ENCODE results near the gene KY.

Gene KY, protein sequence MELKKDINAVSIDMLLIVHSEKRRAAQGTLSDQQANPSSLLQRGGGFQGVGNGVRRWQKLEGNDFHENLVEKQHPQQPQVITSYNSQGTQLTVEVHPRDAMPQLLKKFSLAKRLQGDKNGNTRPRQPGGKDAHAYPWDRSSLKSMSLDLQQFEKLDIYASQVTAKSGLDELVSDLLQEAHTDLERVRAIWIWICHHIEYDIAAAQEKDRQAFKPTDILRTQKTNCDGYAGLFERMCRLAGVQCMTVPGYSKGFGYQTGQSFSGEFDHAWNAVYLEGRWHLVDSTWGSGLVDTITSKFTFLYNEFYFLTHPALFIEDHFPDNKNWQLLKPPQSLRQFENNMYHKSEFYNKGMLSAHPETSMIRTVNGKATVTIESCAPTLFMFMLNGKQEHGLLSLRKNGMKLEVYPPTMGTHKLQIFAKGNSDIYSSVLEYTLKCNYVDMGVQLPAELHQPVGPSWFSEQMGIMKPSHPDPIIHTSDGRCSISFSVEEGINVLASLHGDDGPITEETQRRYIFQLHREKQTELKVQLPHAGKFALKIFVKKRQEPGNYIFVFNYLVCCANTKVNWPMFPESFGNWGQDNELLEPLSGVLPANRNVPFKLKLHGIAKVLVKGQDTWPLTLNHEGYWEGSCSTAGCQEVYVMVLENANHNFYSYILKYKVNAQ

DNA sequence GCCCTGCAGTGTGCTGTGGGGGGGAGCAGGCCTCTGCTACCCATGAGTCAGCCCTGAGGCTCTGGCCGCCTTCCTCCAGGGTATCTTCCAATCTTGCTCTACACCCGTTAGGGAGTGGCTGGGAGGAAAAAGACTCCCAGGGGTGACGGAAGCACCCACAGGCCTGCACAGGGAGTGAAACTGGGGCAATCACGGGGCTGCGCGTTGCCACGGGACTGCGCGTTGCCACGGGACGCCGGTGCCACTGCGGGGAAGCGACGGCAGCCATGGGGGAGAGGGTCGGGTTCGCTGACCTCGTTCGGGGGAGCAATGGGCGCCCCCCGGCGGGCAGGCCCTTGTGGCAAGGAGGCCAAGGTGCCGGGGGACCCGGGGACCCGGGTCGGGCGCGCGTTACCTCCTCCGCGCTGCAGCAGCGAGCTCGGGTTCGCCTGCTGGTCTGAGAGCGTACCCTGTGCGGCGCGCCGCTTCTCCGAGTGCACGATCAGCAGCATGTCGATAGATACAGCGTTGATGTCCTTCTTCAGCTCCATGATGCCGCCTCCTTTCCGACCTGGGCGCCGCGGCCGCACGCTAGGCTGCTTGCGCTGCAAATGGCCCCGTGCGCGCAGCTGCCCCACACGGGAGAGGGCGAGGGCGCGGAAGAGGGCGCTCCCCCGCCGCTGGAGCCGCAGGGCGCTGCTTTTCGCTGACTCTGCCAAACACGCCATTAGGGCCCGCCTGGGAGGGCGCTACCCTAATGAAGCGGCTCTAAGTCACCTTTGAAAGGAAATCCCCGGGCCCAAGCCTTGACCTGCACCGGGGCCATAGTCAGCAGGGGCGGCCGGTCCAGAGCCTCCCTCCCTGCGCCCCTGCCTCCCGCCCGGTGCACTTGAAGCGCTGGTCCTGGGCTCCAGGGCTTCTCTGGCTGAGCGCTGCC is at the start of gene KY:
TSS of gene KY (minus strand) at position 592 of the 916 bp plus-strand sequence. CDS start at position 530, 62 bp downstream.
- DNase-seq = no peak

DNA sequence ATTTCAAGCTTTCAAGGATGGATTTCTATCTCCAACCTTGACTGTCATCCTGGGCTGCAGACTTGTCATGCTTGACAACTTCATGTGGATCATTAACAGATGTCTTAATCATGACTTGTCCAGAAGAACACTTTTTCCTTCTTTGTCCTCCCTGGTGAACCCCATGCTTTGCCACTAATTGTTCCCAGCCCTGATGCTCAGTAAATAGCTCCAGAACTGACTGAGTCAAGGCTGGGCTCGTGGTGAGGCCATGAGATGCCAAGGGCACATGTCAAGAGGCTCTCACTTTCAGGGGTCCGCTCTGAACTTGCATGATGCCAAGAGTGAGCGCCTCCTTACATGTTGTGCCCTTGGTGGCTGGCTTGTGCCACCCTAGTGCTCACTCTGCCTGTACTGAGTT is 48.9 kb upstream of the KY start:
- no peak for DNase-seq

DNA sequence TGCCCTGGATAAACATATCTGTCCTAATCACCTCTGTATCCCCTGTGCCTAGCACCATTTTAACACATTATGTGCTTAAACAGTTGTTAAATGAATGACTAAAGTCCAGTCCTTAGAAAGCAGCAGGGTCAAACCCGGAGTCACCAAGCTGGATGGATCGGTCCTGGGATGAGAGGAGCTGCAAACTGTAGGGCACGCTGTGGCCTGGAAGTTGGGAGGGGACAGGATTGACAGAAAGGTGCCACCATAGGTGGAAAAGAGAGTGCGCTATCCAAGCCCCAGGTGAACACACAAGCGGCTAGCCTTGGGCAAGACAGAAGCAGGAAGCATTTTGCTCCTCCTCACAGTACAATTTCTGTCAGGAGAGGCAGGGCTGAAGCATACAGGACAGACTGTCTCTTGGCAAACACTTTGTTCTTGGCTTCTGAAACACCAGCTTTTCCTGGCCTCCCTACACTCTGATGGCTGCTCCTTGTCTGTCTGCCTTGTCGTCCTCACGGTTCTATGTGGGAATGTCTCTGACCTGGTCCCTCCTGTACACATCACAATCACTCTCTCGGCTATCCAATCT is 48.4 kb upstream of the KY start:
- no peak for DNase-seq

DNA sequence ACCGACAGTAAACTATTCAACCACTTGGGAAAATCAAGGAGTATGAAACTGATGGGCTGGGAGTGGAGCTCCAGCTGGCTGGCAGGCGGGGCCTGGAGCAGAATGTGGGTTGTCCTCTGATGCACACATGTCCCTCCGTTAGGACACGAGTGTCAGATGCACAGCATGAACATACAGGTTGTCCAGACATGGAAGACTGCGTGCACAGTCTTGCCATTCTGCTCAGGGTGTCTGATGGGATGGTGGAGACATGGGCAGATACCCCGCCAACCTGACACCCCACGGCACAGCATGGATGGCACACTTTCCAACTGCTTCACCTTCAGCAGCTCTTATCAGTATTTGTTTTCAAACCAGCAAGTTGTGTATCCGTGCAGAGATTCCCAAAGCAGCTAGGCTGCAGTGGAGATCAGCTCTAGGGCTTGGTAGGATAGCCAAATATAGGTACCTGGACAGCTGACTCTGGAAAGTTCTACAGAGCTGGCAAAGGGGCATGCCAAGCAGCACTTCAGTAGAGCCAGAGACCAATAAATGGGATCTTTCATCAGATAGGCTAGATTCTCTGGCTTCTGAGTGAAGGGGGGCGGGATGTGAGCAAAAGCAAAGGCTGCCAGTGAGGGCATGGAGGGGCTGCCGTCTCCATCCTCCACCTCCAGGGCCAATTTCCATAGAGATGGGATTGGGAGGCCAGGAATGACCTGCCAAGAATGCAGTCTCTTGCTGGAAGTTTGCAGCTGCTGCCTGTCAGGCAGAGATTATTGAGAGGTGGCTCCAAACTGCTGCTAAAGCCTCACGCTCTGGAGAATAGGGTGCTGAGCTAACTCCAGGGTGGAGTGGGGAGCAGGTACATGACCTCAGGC is 47.2 kb upstream of the KY start:
- DNase-seq = no peak

DNA sequence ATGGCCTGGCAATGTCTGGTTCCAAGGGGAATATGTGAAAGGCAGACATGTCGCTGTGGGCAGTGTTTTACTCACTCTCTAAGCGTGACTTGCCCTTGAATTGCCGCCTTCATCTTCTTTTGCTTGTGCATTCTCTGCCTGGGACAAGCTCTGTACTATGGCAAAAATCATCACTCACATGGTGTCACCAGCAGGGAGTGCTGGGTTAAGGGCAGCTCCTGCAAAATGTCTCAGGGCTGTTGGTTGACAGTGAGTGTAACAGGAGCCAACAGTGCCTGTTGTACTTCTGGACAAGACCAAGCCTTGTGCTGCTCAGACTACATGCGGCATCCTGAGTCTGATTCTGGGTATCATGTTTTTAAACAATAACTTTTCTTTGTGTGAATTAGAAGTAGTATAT is 45.3 kb upstream of the KY start:
- DNase-seq = no peak

DNA sequence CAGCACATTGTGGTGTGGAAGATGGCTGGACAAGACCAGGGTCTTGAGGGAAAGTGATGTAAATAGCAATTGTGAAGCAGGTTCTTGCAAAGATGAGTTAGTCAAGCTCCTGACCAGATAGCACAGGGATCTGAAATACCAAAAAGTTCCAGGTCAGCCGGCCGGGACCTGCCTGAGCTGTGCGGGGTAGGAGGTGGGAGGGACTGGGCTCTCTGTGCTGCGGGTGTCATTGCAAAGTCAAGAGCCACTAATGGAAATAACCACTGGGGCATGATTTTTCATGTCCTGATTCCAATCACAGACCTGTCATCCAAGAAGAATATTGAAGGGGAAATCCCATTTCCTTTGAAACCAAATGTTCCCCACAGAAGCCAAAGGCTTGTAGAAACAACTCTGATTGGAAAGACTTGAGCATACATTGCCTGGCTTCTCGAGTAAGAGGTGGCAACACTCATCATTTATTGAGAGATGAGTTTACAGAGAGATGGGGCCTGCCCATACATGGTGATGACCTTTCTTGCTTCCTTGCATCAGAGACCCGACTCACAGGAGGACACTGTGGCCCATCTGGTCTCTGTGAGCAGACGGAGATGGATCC is 44.2 kb upstream of the KY start:
- DNase-seq = no peak

DNA sequence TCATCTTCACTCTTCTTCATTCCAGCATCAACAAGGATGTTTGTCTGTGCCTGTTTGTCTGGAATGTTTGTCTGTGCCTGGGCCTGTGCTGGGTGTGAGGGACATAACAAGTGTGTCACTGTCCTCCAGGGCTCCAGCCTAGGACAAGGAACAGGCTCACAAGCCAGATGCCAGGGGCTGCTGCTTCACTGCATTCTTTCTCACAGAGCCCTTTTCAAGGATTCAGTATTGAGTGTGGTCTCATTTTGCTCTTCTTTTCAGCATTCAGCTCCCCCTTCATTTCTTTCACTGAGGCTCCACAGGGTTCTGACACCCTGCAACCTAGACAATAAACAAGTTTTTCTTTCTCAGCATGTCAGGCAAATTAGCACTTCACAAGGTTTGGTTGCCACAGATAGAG is 43.6 kb upstream of the KY start:
- no peak for DNase-seq

DNA sequence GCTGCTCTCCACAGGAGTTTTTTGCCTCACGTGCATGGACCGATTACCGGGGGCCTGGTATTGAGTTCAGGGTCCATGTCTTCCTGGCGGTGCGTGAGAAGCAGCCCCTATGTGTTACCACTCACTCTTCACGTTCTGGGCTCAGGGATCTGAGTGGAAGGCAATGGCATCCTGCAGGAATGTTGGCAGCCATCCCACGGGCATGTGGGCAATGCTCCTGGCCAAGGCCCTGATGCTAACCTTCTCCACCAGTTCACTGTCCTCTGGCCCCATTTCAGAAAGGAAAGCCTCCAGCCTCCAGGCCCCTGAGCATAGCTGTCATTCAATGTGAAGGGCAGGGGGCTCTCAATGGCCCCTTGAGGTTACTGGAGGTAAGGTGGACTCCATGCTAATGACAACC is 43.0 kb upstream of the KY start:
- DNase-seq = no peak

DNA sequence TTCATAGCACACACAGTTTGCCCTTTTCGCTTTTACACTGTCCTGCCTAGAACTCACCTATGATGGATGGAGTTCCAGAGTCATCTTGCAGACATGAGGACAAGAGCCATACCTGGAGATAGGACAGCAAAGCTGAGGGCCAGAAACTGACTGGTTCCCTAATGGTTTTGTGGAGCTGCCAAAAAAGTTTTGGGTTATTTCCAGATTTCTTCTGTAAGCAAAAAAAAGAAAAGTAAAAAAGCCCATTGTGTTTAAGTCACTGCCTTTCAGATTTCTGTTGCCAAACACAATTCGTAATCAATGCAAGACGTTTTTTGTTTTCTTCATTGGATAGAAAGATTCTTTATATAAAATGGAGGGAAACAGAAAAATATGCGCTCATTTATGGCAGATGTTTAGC is 42.4 kb upstream of the KY start:
- DNase-seq = no peak

DNA sequence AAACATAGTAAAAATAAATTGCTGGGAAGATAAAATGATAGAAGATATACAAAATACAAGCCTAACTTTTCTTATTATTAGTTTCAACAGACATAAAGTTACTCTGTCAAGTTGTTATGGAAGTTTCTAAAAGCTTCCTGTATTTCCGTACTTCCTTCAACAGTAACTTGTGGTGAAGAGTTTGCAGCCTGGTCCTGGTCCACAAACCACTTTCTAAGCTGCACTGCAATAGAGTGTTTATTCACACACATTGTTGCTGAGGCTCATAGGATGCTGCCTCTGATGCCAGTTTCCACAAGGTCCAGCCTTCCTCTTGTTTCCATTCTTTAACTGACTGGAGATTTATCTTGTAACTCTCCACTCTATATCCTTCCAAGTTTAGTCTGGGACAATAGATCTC is 39.4 kb upstream of the KY start:
- DNase-seq = no peak

DNA sequence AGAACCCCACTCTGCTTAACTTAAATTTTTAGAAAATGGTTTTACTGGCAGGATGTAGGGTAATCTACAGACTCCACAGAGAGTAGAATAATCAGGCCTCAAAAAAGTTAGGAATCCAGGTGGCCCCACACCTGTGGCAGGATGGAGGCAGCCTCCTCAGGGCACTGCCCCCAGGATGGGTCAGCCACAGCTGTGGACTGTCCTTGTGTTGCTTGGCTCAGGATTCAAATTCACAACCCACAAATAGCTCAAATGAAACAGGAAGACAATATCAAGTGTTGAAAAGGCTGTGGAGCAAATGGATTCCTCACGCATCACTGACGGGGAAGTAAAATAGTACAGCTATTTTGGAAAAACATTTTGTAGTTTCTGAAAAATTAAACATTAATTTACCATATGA is 36.8 kb upstream of the KY start:
- DNase-seq = no peak

DNA sequence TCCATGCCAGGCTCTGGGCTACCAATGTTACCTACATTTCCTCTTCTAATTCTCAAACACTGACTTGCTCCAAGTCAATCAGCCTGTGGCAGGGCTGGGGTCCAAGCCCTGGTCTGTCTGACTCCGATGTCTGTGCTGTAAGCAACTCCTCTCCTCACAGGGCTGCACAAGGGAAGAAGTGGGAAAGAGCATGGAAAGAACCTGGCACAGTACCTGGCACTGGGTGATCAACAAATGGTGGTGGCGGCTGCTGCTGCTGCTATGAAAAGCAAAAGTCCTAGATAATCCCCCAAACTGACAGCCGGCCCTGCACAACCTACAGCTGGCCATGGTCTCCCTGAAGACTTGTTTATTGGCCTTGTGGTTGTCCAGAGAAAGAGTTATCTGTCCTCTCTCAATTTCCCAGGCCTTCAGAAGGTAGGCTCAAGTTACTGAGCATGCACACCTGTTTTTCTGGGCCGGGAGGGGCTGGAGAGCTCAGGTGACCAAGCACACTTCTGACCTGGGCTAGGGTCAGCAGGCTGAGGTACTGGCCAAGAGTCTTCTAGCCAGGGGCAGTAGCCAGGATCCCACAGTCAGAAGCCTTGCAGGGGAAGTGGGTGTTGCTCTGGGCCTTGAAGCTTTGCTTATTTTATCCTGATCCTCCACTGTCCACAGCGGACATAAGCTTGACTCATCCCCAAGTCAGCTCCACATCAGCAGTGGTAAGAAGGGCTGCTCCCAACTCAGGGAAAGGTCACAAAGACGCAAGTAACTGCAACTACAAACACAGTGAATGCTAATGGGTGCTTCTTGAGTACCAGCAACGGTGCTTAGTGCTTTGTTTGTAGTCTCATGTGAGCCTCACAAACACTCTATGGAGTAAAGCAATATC is 35.3 kb upstream of the KY start:
- no peak for DNase-seq

DNA sequence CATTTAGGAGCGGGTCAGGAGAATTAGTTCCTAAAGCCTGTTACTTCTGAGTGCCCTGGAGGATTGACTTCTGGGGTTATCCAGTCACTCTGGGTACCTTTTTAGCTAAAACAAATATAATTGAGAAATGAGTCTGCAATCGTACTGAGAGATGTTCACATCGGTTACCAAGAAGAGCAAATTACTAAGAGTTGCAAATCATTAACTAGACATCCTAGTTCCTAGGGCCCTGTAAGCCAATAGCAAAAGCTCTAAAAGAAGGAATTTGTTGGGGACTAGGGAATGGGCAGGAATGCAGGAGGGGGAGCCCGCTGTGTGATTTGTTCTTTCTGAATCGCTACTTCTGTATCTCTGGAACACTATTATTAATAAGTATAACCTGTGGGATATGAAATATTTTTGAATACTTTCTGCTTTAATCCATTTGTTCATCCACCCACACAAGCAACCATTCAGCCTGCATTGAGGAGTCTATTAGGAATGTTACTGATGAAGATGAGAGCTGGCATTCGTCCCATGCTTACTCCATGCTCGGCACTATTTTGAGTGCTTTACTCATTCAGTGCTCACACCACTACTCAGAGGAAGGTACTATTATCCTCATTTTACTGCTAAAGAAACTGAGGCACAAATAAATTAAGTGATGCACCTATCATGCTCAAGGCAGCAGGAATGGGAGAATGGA is 31.5 kb upstream of the KY start:
- DNase-seq = no peak

DNA sequence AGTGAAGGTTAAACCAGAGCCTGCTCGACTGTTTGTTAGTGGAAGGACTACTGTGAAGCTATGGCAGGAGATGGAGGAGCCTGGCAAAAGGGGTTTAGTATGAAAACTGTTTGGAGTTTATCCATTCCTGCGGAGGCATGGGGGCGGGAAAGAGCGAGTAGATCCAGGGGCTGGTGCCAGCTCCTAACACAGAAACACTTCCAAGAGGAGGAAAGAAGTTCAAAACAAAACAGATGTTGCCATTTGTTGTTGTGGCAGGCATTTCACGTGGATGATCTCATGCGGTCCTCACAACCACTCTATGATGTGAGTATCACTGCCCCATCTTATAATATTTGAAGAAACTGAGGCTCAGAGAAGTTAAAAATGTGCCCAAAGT is 30.7 kb upstream of the KY start:
- DNase-seq = no peak

DNA sequence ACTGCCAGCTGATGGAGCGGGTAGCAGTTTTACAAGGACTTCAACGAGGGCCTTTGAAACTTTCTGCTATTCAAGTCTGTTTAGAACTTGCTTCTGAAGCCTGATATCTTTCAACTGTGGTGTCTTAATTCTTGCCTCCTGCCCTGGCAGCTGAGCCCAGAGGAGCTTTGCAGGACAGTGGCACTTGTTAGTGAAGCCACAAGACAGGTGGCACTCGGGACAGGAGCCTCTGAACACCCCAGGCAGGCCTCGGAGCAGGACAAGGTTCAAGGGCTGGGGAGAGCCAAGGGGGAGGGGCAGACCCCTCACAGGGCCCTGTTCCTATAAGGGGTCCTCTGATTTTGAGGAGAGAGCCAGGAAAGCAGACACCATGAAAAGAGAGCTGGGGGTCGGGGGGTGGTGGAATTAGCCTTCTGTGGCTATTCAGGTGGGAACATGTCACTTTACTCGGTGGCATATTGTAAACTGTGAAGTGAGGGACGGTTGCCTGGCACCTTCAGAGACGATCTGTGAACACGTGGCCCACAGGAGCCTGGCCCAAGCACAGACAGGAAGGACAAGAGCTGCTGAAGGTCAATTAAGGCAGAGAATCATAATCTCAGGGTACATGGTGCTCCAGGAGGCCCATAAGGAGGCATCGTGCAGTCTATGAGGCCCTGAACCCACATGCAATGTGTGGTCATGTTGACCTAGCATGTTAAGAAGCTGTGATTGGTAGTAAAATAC is 30.1 kb upstream of the KY start:
- no peak for DNase-seq

DNA sequence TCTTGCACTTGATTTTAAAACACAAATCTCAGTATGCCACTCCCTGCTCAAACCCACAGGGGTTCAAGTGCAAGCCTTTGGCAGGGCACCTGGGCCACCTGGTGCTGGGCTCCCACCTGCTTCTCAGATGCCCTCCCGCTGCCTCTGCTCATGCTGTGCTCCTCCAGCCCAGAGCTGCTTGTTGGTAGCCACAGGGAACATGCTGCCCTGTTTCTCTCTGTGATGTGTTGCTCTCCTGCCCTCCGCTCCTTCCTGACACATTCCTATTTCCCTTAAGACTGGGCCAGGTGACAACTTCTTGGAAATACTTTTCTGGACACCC is 27.1 kb upstream of the KY start:
- DNase-seq = no peak

DNA sequence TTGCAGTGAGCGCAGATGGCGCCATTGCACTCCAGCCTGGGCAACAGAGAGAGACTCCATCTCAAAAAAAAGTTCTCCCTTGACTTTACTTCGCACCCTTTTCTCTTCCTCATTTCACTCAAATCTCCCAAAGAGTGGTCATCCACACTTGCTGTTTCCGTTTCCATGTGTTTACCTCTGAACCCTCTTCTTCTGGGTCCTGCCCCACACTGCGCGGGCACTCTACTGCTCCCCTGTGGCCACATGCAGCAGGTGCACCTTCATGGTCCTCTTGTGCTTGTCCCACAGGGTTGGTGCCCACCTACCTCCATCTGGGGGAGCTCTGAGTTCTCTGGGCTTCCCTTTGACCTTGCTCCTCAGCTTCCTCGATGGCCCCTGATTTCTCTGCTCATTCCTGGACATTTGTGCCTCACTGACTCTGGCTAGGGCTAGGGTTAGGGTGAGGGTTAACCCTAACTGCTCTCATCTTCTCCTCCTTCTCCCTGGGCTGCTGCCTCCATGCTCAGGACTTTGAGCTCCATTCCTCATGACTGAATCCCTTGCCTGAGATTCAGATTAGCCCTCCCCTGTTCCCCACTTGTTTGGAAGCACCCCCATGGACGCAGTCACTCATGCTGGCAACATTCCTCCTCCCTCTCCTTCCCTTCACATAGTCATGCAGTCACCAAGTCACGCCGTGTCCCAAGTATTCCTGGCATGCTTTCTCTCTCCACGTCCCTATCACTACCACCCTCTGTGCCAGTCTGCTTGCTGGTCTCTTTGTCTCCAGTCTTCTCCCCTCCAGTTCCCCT is 26.6 kb upstream of the KY start:
- peak; percentile 11 for DNase-seq

DNA sequence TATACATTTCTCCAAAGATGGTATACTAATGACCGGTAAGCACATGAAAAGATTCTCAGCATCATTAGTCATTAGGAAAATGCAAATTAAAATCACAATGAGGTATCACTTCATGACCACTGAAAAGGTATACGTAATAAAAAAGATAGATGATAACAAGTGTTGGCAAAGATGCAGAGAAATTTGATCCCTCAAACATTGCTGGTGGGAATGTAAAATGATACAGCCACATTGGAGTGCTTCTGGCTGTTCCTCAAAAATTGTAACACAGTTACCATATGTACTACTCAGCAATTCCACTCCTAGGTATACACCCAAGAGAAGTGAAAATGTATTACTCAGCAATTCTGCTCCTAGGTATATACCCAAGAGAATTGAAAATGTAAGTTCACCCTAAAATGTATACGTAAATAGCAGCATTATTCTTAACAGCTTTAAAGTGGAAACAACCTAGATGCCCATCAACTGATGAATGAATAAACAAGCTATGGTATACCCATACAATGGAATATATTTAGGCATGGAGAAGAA is 25.0 kb upstream of the KY start:
- no peak for DNase-seq

DNA sequence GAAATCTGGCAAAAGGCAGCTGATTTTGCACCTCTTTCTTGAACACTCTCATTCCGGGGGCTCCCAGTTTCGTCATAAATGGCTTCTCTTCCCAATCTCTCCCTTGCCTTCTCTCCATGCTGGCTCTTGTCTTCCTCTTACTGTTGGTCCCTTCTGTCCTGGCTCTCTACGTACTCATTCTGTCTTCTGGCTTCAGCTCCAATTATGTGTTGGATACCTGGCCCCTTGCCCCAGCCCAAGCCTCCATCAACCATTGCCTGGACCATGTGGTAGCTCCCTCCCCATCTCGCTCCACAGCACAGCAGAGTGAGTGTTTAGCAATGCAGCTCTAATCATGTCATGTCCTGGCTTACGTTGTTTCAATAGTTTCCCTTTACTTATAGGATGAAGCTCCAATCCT is 21.7 kb upstream of the KY start:
- DNase-seq = no peak

Data from OCI-M1 (cell line).